Gastroesophageal sphincter (tissue), 3 donors: Measurements from ENCODE around the gene ALG12.

Source experiments
- CTCF ChIP-seq, 4 experiments: fragments of 200-600 bp in 2 of 4; fragments of 450-650 bp in 2 of 4; sonication (generic) in 1 of 4; IDR thresholded peaks; one replicate each; pipeline ENCODE4 v1.5.1; 2017 to 2019; ENCODE audit warnings: antibody characterized with exemption in 4 of 4, mild to moderate bottlenecking in 2 of 4, moderate library complexity in 2 of 4
- POLR2A ChIP-seq, 2 donors: fragments of 450-650 bp; IDR thresholded peaks; one replicate each; pipeline ENCODE4 v1.6.1; 2017; ENCODE audit warnings: antibody characterized with exemption in 2 of 2, mild to moderate bottlenecking in 2 of 2, moderate library complexity in 1 of 2
- POLR2AphosphoS5 ChIP-seq: sonication (generic); formaldehyde crosslinking; IDR thresholded peaks from one replicate; pipeline ENCODE4 v1.6.1; 2017; ENCODE audit warnings: antibody characterized with exemption

DNA sequence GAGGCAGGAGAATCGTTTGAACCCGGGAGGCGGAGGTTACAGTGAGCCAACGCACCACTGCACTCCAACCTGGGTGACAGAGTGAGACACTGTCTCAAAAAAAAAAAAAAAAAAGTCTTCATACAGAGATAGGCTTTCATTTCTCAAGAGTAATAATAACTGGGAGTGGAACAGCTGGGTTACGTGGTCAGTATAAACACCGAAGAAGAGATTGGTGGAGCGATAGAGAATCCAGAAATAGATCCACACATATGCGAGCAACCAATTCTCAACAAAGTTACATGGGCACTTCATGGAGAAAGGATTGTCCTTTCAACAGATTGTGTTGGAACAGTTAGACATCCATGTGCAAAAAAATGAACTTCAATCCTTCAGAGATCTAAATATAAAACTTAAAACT is 40.0 kb downstream of the ALG12 start:
- TF ChIP-seq POLR2AphosphoS5 (no peak), CTCF (IDR thresholded peaks at IDR 0.05) (no peak), POLR2A (IDR thresholded peaks at IDR 0.05) (no peak)
